NOMO-1 treated with DMSO at 0.1 percent for 48 hours (cell line): Measurements from ENCODE around the gene SUPT6H.
"Not testable (repeated sequence)": the region's sequence is repeated elsewhere in the genome, so short reads cannot be mapped to it uniquely, and the experiment has no call there.

Experiments used
- DNase-seq: peaks from one replicate; lab custom pipeline; 2025; ENCODE audit not compliant: unreplicated experiment; lab: John Stamatoyannopoulos, UW

The SUPT6H gene

GRCh38 chr17:28646039-28646754, 15.8 kb upstream of the SUPT6H start:
- no peak for DNase-seq

GRCh38 chr17:28648698-28649097, 13.3 kb upstream of the SUPT6H start:
- DNase-seq: no peak

GRCh38 chr17:28655160-28655559, 6.8 kb upstream of the SUPT6H start:
- DNase-seq: no peak

GRCh38 chr17:28657756-28658155, 4.2 kb upstream of the SUPT6H start:
- no peak for DNase-seq

GRCh38 chr17:28658342-28658741, 3.7 kb upstream of the SUPT6H start:
- not testable (repeated sequence) for DNase-seq

- DNase-seq: not testable (repeated sequence)
Observed at GRCh38 chr17:28658766-28659496, 3.1 kb upstream of the SUPT6H start.

GRCh38 chr17:28659497-28659881, 2.5 kb upstream of the SUPT6H start:
- not testable (repeated sequence) for DNase-seq

GRCh38 chr17:28662527-28662829, 473 bp downstream of the SUPT6H start:
- no peak for DNase-seq

- no peak for DNase-seq
Observed at GRCh38 chr17:28663723-28664122, 1.7 kb downstream of the SUPT6H start.

- no peak for DNase-seq
Observed at GRCh38 chr17:28665994-28666393, 4.0 kb downstream of the SUPT6H start.

- DNase-seq: no peak
Observed at GRCh38 chr17:28667870-28668269, 5.9 kb downstream of the SUPT6H start.

- no peak for DNase-seq
Observed at GRCh38 chr17:28669918-28670317, 7.9 kb downstream of the SUPT6H start.

- no peak for DNase-seq
Observed at GRCh38 chr17:28675490-28675889, 13.5 kb downstream of the SUPT6H start.

GRCh38 chr17:28675980-28676379, 14.0 kb downstream of the SUPT6H start:
- no peak for DNase-seq

GRCh38 chr17:28682655-28683054, 20.6 kb downstream of the SUPT6H start:
- DNase-seq: no peak

- DNase-seq: no peak
Observed at GRCh38 chr17:28684963-28685362, 23.0 kb downstream of the SUPT6H start.

- no peak for DNase-seq
Observed at GRCh38 chr17:28685366-28685765, 23.4 kb downstream of the SUPT6H start.

- DNase-seq: no peak
Observed at GRCh38 chr17:28686296-28686695, 24.3 kb downstream of the SUPT6H start.

GRCh38 chr17:28688481-28688880, 26.5 kb downstream of the SUPT6H start:
- DNase-seq: no peak

GRCh38 chr17:28689011-28689410, 27.0 kb downstream of the SUPT6H start:
- DNase-seq: no peak

- no peak for DNase-seq
Observed at GRCh38 chr17:28693869-28694268, 31.9 kb downstream of the SUPT6H start.

GRCh38 chr17:28698253-28698941, 36.4 kb downstream of the SUPT6H start:
- peak; percentile 43 for DNase-seq
